ENCODE measurements around the gene SERPINB2.
"Not testable (repeated sequence)": the region's sequence is repeated elsewhere in the genome, so short reads cannot be mapped to it uniquely, and the experiment has no call there.

The SERPINB2 gene

DNA sequence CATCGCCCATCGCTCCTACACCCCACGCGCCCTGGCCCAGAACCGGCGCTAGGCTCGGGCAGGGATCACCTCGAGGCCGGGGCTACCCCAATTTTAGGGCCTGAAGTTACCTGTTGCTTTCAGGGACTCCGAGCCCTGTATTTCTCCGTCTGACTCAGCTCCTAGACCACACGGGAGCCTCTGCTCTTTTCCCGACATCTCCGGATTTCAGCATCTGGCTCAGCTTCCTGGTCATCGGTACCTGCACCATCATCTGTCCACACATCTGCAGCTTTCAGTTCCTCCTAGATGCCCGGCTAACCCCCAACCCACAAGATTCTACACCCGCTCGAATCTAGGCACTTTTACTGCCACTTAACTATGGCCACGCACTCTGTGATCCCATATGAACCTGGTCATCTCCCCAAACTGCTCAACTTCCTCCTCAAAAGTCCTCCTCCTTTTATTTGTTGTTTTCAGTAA lies 49.5 kb downstream of the SERPINB2 start:
- DNase-seq (ENCODE audit: low read depth, low spot score): no peak

GRCh38 chr18:63940008-63940407 lies 52.5 kb downstream of the SERPINB2 start:
- no peak for DNase-seq (ENCODE audit: low read depth, low spot score)

GRCh38 chr18:63940543-63941050 lies 53.1 kb downstream of the SERPINB2 start:
- not testable (repeated sequence) for DNase-seq (ENCODE audit: low read depth, low spot score)

DNA sequence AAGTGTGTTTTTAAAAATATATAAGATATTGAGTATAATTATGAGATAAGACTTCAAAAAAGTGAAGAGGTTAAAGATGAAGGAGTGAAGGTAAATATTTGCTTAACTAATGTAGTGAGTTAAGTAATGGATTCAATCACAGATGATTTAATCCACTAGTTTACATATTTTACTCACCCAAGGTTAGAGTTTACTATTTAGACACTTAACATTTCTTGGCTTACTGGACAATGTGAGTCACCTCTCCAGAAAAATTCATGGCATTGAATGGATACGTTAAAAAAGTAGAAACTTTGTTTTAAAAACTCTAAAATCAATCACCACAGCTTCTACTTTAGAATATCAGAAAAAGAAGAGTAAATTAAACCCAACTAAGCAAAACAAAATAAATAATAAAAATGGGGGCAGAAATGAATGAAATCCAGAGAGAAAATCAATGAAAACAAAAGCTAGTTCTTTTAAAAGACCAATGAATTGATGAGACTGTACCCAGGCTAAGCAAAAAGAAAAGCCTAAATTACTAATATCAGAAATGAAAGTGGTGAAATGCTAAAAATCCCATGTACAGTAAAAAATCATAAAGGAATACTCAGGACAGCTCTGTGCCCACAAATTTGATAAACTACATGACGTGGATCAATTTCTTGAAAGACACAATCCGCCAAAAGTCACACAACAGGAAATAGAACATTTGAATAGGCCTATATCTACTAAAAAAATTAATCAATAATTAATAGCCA lies 59.7 kb downstream of the SERPINB2 start:
- DNase-seq (ENCODE audit: low read depth, low spot score): no peak

DNA sequence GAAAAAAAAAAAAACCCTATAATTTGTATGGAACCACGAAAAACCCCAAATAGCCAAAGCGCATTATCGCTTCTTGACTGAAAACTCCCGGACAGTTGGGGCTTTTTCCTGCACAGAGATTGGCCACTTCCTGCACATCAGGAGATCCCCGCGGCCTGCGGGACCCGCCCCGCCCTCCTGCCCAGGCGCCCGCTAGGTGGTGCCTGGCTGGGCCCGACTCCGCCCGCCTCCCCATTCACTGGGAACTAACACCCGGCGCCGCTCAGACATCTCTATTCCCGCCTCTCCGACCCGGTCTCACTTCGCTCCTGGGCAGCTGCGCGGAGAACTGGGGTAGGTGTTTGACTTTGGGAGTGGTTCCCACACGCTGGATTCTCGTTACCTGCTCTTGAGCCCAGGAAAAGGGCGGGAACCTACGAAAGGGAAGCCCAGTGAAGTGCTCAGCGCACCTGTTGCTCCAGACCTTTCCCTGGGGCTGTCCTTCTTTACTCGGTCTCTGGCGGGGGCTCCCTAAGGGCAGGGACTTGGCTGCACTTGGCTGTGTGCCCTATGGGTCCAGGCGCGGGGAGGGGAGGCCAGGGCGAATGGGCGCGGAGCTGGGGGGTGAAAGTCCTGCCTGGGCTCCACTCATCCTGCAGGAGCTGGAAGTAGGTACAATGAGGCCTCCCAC lies 61.7 kb downstream of the SERPINB2 start, which contains the start of gene HMSD:
TSS of gene HMSD (plus strand) at position 234 of the 670 bp plus-strand sequence. CDS start 4,155 bp downstream, outside the sequence.
- no peak for DNase-seq (ENCODE audit: low read depth, low spot score)

DNA sequence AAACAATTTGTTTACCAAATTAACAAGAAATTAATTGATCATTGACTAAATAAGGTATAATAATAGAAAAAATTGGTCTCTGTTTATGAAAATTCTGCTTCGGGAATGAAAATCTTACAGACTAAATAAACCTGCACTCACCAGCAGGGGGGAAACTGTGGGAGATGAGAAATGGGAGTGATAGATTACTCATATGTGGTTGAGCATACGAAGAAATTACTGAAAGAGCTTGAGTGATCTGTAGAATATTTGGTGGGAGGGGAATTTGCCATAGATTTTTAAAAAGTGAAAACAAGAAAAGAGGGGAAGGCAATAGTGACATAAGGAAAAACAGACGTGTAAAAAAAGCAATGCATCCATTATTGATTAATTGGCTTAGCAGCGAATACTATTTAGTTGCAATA lies 63.8 kb downstream of the SERPINB2 start:
- DNase-seq (ENCODE audit: low read depth, low spot score): no peak
